ENCODE measurements around the gene CACNA2D3.

The CACNA2D3 gene

GRCh38 chr3:54196360-54196991 is 74.1 kb downstream of the CACNA2D3 start:
- DNase-seq (ENCODE audit: insufficient read length, low spot score): no peak
- no peak for FAIRE-seq

GRCh38 chr3:54197509-54197908 is 75.2 kb downstream of the CACNA2D3 start:
- DNase-seq (ENCODE audit: insufficient read length, low spot score) (no peak), FAIRE-seq (no peak)
- TF ChIP-seq CTCF (IDR thresholded peaks at IDR 0.05; ENCODE audit: insufficient read depth, missing control alignments): no peak

More at GRCh38 chr3:54196360-54196991, 74.1 kb downstream of the CACNA2D3 start:
- TF ChIP-seq CTCF (IDR thresholded peaks at IDR 0.05; ENCODE audit: insufficient read depth, missing control alignments): no peak

DNA sequence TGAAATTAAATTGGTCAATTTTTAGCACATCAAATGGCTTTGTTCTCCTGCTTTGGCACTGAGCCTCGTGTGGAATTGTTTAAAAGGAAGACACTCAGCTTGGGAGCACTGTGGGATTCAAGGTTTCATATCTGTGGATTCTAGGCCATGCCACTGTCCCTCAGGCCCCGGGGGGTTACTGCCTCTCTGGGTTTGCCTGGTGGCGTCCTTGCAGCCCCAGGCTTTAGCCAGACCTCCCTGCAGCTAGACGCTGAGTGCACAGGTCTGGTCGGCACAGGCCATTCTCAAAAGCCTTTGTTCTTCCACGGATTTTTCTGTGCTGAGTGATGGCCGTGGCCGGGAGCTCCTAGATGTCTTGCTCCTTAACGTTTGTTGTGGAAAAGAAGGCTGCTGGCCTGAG is 76.2 kb downstream of the CACNA2D3 start:
- FAIRE-seq (no peak), DNase-seq (ENCODE audit: insufficient read length, low spot score) (no peak)
- TF ChIP-seq CTCF (IDR thresholded peaks at IDR 0.05; ENCODE audit: insufficient read depth, missing control alignments): no peak

DNA sequence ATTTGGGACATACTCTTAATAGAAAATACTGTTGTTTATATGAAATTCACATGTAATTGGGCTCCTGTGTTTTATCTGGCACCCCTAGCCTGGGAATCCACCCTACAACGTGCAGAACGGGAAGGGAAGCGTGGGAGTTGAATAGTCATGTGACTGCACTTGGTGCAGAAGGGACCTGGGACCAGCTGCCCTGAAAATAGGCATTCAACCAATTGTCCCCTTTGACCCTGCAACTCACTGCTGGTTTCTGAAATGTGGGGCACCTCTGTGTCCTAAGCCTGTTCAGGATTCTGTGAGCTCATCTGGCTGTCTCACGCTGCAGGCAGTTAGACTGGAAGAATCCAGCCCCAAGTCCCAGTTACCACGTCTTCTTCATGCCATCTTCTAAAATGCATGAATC is 79.7 kb downstream of the CACNA2D3 start:
- TF ChIP-seq CTCF (IDR thresholded peaks at IDR 0.05; ENCODE audit: insufficient read depth, missing control alignments): no peak
- FAIRE-seq (no peak), DNase-seq (ENCODE audit: insufficient read length, low spot score) (no peak)

GRCh38 chr3:54202651-54203248 is 80.4 kb downstream of the CACNA2D3 start:
- DNase-seq (ENCODE audit: insufficient read length, low spot score): no peak
- FAIRE-seq: no peak
- TF ChIP-seq CTCF (IDR thresholded peaks at IDR 0.05; ENCODE audit: insufficient read depth, missing control alignments): no peak

- no peak for FAIRE-seq
- no peak for DNase-seq (ENCODE audit: insufficient read length, low spot score)
- TF ChIP-seq CTCF (IDR thresholded peaks at IDR 0.05; ENCODE audit: insufficient read depth, missing control alignments): no peak
Observed at GRCh38 chr3:54206874-54207273, 84.5 kb downstream of the CACNA2D3 start.

DNA sequence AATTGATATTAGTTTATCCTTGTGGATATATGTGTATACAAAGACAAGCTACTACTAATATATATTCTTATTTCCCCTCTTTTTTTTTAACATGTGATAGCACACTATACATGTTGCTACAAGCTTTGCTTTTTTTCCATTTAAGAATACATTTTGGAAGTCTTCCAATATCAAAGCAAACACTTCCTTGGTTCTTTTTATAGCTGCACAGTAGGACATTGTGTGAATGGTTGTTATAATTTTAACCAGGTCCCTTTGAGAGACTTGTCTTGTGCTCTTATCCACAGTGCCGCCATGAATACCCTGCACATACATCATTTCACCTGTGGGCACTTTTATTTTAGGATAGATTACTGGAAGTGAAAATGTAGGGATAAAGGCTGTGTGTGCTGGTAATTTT is 88.7 kb downstream of the CACNA2D3 start:
- FAIRE-seq (no peak), DNase-seq (ENCODE audit: insufficient read length, low spot score) (no peak)

More for the DNA sequence above, 88.7 kb downstream of the CACNA2D3 start:
- no peak for TF ChIP-seq CTCF (IDR thresholded peaks at IDR 0.05; ENCODE audit: insufficient read depth, missing control alignments)

Data from D721Med (cell line).